A549 (cell line): Measurements from ENCODE around the gene COL26A1.

Source experiments
- CHD4 ChIP-seq: fragments of 200-600 bp; sonication (generic); IDR thresholded peaks from 2 replicates; pipeline ENCODE4 v1.6.1; 2016; ENCODE audit warnings: antibody characterized with exemption, mild to moderate bottlenecking, borderline replicate concordance
- CTCF ChIP-seq: fragments of >200 bp; sonication (Bioruptor Twin); formaldehyde crosslinking; IDR thresholded peaks from 3 replicates; pipeline ENCODE4 v1.5.1; 2016
- EHMT2 ChIP-seq: fragments of 200-600 bp; sonication (generic); IDR thresholded peaks from 2 replicates; pipeline ENCODE4 v1.6.1; 2016; ENCODE audit warnings: antibody characterized with exemption, low read depth, mild to moderate bottlenecking, moderate library complexity
- EP300 ChIP-seq, 2 experiments: fragments of >200 bp; sonication (Bioruptor Twin); formaldehyde crosslinking; IDR thresholded peaks; 2 replicates in 1 of 2; 3 replicates in 1 of 2; pipeline ENCODE4 v1.6.1; 2016 to 2017
- POLR2A ChIP-seq: IDR thresholded peaks from 2 replicates; pipeline ENCODE4 v1.6.1; 2012; ENCODE audit warnings: mild to moderate bottlenecking, low read length
- RFX5 ChIP-seq: fragments of 450-650 bp; IDR thresholded peaks from 2 replicates; pipeline ENCODE4 v1.7.1; 2014; ENCODE audit warnings: antibody characterized with exemption, mild to moderate bottlenecking, moderate library complexity
- SMC3 ChIP-seq: fragments of >200 bp; sonication (Bioruptor Twin); formaldehyde crosslinking; IDR thresholded peaks from 3 replicates; pipeline ENCODE4 v1.6.1; 2018; ENCODE audit warnings: inconsistent platforms

DNA sequence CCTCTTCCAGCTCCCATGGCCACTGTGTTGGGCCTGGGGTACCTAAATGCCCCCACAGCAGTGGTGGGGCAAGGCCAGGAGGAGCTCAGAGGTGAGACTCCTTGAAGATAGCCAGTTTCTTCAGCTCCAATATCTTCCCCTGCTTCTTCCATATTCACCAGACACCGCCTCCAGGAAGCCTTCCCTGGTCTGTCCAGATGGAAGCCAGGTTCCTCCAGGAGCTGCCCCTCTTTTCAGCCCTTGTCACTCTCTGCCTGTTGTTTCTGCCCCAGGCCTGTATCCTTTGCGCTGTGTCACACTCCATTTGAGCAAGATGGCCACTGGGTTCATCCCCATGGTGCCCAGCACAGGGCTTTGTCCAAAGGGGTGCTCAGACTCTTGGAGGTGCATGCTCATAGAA lies 138.7 kb downstream of the COL26A1 start:
- TF ChIP-seq CTCF (no peak), CHD4 (no peak), EHMT2 (no peak), SMC3 (no peak), EP300 (IDR thresholded peaks at IDR 0.05) (no peak), POLR2A (no peak), RFX5 (no peak)
